GM18519 (cell line): ENCODE measurements around the gene CD38.
"Not testable (repeated sequence)": the region's sequence is repeated elsewhere in the genome, so short reads cannot be mapped to it uniquely, and the experiment has no call there.

Experiments used
- ATAC-seq: cut with Tn5 transposase; IDR thresholded peaks from one replicate; pipeline ENCODE4 v1.9.1; 2021; ENCODE audit warnings: mild to moderate bottlenecking, moderate library complexity; ENCODE audit not compliant: unreplicated experiment, low FRiP score

Gene CD38

DNA sequence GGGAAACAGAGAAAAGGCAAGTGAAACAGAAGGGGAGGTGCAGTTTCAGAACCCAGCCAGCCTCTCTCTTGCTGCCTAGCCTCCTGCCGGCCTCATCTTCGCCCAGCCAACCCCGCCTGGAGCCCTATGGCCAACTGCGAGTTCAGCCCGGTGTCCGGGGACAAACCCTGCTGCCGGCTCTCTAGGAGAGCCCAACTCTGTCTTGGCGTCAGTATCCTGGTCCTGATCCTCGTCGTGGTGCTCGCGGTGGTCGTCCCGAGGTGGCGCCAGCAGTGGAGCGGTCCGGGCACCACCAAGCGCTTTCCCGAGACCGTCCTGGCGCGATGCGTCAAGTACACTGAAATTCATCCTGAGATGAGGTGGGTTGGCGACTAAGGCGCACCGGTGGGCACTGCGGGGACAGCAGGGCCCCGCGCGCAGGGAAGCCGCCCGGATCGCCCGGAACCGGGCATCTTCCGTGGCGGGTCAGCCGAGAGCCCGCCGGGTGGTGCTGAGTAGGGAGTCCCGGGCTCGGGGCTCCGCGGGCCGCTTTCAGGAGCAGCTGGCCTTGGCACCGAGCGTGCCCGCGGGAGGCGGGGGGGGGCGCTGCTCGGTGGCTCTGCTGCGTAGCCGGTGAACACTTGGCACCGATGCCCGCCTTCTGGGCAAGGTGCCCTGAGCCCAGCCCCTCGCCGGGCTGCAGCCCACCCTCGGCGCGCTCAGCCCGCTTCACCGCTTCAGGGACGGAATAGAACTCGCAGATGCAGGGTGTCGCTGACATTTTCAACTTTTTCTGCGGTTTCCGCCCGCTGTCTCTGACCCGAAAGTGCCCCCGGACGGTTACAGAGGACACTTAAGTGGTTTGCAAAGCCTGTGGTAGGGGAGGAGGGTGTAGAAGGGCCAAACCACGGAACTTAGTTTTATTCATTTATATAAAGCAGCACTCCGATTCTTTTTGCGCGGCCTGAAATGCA, at the start of gene CD38:
Gene CD38 (plus strand): TSS at position 40 of the 953 bp plus-strand sequence. CDS start 87 bp downstream, at position 127.
- peak; percentile 53 for ATAC-seq

DNA sequence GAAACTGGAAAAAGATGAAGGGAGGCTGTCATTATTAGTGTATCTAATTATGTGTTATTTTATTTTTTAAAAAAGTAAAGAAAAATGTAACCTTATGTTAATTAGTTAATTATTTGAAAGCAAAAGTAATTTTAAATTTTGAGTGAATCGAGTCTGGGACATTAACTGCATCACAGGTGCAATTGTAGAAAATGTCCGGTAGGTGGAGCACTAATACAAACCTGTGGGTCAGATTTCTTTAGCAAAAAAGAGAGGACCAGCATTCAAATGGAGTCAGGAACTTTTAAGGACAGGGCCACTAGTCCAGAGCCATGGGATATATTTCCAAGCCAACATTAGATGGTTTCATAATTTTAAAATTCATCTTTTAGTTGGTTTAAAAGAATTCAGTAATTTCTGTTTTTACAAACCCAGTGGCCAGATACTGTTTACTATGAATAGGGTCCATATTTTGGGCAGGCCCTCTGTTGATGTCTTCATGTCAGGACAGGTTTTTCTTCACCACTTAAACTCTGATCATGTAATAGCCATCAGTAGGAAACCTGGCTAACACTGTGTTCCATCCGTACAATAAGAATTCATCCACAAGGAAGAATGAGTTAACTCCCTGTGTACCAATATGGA, 48.1 kb upstream of the CD38 start:
- no peak for ATAC-seq

DNA sequence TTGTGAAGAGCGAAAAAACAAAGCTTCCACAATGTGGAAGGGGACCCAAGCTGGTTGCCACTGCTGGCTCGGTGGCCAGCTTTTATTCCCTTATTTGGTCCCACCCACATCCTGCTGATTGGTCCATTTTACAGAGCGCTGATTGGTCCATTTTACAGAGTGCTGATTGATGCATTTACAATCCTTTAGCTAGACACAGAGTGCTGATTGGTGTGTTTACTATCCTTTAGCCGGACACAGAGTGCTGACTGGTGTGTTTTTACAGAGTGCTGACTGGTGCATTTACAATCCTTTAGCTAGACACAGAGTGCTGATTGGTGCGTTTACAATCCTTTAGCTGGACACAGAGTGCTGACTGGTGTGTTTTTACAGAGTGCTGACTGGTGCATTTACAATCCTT, 45.1 kb upstream of the CD38 start:
- ATAC-seq = not testable (repeated sequence)

DNA sequence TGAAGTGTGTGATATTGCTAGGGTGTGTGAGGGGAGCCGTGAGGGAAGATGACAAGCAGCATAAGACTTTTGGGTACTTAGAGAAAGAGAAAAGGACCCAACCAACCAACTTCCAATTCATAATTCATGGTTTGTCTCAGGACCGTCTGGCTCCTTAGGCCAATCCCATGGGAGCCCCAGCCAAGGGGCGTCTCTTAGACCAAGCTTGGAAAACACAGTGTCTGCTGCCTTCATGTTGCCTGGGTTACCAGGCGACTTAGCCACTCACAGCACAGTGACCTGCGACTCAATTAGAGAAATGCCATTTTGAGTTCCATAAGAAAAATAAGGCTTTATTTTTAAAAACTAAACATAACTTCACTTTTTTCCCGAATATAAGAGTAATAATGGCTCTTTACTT, 42.6 kb upstream of the CD38 start:
- no peak for ATAC-seq

DNA sequence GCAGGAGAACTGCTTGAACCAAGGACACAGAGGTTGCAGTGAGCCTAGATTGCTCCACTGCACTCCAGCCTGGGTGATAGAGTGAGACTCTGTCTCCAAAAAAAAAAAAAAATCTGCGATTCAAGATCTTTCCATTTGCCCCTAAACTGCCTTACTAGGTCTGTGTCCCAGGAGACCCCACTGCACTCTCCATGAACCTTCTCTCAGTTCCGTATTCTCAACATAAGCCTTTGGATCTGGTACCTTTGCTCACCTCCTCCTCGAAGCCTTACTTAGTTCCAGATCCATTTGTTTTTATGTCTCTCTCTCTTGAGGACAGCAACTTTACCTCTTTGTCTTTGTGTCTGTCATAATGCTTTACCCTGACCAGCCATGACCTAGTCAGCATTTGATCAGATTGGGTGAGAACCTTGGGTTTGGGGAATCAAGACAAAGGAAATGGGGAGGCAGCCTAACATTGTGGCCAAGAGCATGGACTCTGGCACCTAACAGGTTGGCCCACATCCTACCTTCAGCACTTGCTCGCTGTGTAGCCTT, 41.5 kb upstream of the CD38 start:
- ATAC-seq = no peak

DNA sequence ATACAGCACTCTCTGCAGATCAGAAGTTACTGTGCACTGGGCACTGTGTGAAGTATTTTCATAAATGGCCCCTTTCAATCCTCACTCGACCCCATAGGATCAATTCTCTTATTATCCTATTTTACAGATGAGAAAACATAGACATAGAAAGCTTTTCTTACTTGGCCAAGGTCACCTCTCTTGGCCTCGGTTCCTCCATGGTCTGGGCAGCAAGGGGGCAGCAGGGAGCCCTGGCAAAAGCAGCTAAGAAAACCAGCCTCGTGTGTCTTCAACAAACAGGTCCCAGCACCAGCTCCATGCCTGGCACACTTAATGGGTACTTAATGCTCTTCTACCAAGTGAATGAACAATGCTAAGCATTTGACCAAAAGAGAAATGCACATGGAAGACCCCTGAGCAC, 40.9 kb upstream of the CD38 start:
- no peak for ATAC-seq

DNA sequence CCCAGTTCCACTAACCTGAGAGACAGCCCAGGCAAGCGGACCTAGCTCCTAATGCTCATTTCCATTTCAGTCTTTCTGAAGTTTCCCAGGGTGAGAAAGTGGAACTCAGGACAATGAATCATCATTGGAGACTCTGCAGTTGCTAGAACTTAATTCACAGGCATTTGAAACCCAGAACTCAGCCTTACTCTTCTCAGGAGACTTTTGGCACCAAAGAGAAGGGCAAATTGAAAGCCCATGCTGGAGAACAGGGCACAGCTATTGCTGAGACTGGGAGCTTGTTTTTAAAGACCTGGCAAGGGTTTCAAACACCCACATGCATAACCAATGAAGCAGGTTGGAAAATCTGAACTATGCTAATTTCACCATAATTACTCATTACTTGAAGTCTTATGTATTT, 39.3 kb upstream of the CD38 start:
- no peak for ATAC-seq

DNA sequence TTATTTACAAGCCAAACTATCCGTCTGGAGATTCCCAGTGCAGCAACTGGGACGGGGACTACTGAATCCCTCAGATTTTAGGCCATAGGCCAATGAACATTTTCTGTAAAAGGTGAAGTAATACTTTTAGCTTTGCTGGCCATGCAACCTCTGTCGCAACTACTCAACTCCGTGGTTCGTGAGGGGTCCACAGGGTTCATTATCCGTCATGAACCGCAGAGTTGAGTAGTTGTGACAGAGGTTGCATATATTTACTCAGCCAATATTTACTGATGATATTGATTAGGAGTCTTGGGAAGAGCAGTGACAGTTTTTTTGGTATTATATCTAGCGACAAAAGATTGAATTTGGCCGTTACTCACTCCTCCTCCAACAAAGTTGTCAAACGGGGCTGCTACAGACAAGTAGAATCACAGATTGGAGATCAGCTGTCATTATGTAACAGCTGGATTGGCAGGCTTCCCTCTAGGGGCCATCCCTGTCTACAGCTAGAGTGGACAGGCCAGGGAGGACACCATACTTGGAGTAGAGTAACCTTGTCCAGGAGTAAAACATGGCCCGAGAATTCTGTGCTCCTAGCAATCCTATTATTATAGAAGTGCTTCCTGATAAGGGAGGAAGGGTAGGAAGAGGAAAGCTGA, 37.2 kb upstream of the CD38 start:
- no peak for ATAC-seq

DNA sequence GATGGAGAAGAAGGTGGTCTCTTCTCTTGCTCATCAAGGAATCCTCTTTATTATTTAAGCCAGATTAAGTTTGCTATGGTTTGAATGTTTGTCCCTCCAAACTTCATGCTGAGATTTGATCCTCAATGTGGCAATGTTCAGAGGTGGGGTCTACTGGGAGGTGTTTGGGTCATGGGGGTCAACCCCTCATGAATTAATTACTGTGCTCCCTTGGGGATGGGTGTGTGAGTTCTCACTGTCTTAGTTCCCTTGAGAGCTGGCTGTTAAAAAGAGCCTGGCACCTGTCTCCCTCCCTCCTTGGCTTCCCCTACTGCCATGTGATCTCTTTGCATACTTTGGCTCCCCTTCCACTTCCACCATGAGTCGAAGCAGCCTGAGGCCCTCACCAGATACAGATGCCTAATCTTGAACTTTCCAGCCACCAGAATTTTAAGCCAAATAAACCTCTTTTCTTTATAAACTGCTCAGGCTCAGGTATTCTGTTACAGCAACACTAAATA, 36.0 kb upstream of the CD38 start:
- no peak for ATAC-seq

DNA sequence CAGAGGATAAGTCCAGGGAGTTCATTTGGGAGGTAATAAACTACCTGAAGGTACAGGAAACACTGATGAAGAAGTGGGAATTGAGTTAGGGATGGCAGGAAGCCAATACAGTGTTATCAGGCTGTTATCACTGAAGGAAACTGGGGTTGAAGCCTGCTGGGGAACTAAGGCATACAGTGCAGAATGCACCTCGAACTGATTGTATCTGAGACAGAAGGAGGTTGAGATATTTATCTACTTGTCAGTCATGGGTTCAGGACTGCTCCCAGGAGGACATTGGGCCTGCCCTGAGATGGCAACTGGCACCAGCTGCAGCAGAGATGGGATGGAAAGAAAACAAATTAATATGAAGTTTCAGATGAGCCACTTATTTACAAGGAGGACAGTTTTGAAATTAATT, 35.5 kb upstream of the CD38 start:
- no peak for ATAC-seq

DNA sequence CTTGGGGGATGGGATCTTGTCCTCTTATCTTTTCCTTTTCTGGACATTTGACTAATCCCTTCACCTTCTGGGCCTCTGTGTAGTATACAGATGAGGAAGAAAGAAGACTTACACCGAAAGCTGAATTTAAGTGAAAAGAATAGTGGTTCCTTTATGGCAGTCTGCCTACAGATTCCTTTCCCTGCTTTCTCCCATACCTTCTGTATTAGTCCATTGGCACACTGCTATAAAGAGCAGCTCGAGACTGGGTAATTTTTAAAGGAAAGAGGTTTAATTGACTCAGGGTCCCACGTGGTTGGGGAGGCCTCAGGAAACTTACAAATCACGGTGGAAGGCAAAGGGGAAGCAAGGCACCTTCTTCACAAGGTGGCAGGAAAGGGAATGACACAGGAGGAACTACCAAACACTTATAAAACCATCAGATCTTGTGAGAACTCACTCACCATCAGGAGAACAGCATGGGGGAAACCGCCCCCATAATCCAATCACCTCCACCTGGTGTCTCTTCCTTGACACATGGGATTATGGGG, 34.0 kb upstream of the CD38 start:
- ATAC-seq = no peak

DNA sequence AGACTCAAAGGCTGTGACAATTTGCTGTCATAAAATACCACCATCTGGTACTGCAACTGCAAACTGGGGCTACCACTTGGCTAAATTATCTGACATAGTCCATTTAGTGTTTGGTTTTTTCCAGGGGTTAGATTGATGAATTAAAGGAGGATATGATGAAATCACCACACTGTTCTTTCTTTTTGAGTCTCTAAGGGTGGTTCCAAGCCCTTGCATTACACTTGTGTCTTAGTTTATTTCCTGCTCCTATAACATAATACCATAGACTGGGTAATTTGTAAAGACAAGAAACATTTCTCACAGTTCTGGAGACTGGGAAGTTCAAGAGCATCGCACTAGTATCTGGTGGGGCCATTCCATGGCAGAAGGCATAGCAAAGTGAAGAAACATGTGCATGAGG, 32.0 kb upstream of the CD38 start:
- no peak for ATAC-seq

DNA sequence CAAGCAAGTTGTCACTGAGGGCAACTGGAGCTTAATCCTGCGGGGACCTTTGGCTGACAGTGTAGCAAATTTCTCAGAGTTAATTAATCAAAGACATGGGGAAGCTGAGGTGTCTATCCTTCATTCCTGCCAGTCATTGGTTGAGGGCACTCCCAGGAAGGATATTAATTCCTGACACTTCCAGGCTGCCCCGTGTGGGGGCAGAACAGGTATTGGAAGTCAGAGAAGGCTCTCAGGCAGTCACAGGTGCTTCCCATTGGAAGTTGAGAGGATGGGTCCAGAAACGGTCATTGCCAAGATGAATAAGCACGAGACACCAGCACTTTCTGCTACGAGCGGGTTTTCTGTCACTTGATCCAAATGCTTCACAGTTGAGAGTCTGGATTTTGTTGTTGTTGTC, 29.1 kb upstream of the CD38 start:
- ATAC-seq = no peak

DNA sequence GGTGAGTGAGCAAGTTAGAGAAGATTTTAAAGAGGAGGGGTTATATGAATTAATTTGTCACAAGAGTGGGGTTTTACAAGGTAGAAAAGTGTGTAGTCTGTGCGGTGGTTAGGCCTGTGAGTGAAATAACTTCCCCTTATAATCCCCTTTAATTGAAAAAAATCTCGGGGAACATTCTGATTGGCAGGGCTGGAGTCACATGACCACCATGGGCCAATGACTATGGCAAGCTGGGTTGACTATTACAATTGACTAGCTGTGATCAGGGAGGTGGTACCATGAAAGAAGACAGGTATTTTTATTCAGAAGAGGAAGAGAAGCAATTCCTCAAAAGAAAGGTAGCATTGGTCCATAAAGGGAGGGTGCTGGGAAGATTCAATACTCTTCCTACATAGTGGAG, 27.0 kb upstream of the CD38 start:
- no peak for ATAC-seq

DNA sequence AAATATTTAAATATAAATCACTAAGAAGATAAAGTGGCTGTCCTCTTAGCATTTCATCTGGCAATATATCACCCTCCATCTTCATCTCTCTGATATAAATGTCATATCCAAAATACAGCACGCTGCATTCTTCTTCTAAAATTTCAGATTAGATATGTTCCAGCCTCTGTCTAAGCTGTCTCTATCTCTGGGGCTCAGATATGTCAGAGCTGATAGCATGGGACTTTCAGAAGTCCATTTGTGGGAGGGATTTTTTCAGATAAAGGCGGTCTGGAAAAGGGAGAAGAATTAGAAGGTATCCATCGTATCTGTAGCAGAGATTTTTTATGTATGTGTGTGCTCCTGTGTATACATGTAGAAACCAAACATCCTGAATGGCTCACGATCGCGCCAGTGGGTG, 25.0 kb upstream of the CD38 start:
- no peak for ATAC-seq

DNA sequence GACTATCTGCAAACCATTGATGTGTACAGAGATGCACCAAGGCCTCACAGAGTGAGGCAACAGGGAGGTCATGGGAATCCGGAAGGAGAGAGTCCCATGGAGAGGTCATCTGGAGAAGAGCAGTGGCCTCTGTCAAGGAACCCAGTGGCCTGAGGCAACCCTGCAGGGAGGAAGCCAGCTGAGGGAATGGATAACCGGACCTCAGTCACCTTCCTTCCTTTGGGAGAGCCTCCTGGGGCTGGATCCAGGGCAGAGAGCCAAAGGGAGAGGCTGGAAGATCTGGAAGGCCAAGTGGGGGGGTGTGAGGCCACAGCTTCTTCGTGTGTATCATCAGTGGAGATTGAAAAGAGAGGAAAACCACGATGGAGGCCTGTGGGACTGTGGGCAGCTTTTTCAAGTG, 24.3 kb upstream of the CD38 start:
- ATAC-seq = no peak

DNA sequence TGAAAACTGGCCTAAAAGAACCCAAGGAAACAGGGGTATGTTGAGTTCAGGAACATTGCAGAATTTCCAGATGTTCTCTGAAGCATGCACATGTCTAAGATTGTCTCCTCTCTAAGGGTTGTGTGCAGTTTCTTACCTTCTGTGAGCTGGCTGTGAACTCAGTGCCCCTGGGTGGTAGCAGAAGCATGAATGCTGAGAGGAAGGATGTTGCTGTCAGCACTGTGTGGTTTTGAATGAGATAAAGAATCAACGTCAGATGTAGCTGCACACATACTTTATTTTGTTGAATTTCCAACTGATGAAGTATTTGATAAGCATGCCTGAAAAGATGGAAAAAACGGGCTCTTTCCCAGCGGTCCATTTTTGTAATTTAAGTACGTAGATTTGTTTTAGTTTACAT, 23.8 kb upstream of the CD38 start:
- no peak for ATAC-seq

DNA sequence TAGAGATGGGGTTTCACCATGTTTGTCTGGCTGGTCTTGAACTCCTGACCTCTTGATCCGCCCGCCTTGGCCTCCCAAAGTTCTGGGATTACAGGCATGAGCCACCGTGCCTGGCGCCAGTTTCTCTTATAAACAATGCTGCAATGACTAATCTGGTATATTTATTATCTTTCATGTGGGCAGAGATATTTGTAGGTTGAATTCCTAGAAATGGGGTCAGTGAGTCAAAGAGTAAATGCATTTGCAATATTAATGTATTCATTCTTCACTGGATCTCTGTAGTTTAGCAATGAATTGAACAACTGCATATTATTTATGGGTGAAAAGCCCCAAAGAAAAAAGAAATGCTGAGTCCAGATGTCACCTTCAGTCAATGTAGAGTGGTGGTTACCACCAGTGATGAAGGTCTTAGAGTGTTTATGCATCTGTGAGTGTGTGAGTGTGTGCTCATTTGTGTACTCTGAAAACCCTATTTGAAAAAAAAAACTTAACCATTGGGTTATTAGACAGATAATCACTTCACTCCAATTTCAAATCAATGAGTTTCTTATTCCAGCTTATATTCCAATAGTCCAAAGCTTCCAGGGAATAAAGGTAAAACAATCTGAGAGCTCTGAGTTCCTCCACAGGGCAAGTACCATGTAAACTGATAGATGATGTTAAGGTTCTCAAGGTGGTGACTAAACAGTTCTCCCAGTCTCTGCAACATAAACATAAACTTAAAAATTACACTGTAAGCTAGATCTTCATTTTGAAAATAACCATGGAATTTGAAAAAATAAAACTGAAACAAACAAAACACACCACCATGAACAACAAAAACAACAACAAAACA, 22.6 kb upstream of the CD38 start:
- ATAC-seq = no peak

DNA sequence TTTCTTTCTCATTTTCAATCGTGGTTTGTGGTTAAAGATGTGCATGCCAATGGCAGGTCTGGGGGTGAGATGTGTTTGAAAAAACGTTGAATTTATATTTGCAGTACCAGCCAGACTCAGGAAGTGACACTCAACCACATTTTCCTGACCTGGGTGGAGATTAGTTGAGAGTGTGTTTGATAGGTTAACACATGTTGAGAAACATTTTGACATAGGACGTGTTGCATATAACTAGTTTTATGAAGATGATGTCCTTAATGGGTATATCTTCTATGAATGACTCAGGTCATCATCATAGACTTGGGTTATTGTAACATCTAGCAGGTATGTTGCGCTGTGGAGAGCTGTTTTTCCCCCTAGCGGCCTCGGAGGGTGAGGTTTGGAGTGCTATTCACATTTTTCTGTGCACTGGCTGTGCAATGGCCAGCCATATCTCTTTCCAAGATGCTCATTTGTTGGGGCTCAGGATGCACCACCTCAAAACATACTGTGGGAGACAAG, 21.7 kb upstream of the CD38 start:
- ATAC-seq = peak; percentile 82

DNA sequence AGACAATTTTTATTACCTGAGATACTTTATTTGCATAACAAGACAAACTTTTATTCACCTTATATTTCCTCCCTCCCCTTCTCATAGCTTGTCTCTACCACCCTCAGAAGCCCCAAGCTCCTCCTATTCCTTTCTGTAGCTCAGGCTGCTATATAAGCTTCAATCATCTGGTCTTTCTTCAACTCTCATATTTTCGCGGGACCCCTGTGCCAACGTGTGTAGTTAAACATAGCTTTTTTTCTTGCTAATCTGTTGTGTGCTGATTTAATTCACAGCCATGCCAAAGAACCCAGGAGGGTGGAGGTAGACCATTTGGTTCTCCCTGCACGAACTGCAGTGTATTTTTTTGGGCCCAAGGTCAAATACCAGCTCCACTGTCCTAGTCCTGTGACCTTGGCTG, 21.1 kb upstream of the CD38 start:
- no peak for ATAC-seq
